HUDEP-2 (cell line): ENCODE data around the gene ODAD2.
"Not testable (repeated sequence)": the region's sequence is repeated elsewhere in the genome, so short reads cannot be mapped to it uniquely, and the experiment has no call there.

Experiments
- DNase-seq, 76 experiments: peaks; one replicate each; lab custom pipeline; 2025; ENCODE audit not compliant: unreplicated experiment in 76 of 76; lab: John Stamatoyannopoulos, UW

The ODAD2 gene

GRCh38 chr10:27998954-27999275 lies at the start of gene ODAD2:
TSS of gene ODAD2 (minus strand) at chr10:27999079. CDS start at chr10:27995142, 3,937 bp downstream.
- DNase-seq, result no peak

- no peak for DNase-seq
These were observed 48.2 kb upstream of the ODAD2 start for GRCh38 chr10:28047061-28047460.

- DNase-seq, result no peak
These were observed 47.7 kb upstream of the ODAD2 start for GRCh38 chr10:28046579-28046978.

- DNase-seq, result no peak
These were observed 45.1 kb upstream of the ODAD2 start for GRCh38 chr10:28043941-28044340.

GRCh38 chr10:28036587-28036986 lies 37.7 kb upstream of the ODAD2 start:
- no peak for DNase-seq

- no peak for DNase-seq
These were observed 22.4 kb upstream of the ODAD2 start for GRCh38 chr10:28020993-28021982.

GRCh38 chr10:28020080-28020860 lies 21.4 kb upstream of the ODAD2 start:
- no peak for DNase-seq

- no peak for DNase-seq
These were observed 15.8 kb upstream of the ODAD2 start for GRCh38 chr10:28014651-28015050.

GRCh38 chr10:28012990-28013515 lies 14.2 kb upstream of the ODAD2 start:
- DNase-seq, result no peak

- DNase-seq, result no peak
These were observed 11.9 kb upstream of the ODAD2 start for GRCh38 chr10:28010821-28011220.

- DNase-seq, result no peak
These were observed 9.2 kb upstream of the ODAD2 start for GRCh38 chr10:28008054-28008453.

- DNase-seq, result no peak
These were observed 2.5 kb upstream of the ODAD2 start for GRCh38 chr10:28001353-28001752.

- DNase-seq, result no peak
These were observed 513 bp downstream of the ODAD2 start for GRCh38 chr10:27998178-27998953.

GRCh38 chr10:27997865-27998177 lies 1.1 kb downstream of the ODAD2 start:
- DNase-seq, result no peak

- no peak for DNase-seq
These were observed 3.6 kb downstream of the ODAD2 start for GRCh38 chr10:27995311-27995710.

GRCh38 chr10:27989357-27989756 lies 9.5 kb downstream of the ODAD2 start:
- not testable (repeated sequence) for DNase-seq

GRCh38 chr10:27986821-27987220 lies 12.1 kb downstream of the ODAD2 start:
- no peak for DNase-seq

GRCh38 chr10:27982875-27983543 lies 15.9 kb downstream of the ODAD2 start:
- no peak for DNase-seq

GRCh38 chr10:27981744-27982143 lies 17.1 kb downstream of the ODAD2 start:
- no peak for DNase-seq

- not testable (repeated sequence) for DNase-seq
These were observed 28.1 kb downstream of the ODAD2 start for GRCh38 chr10:27970795-27971194.
